GM18861 (cell line): ENCODE measurements around the gene NEMF.
"Not testable (repeated sequence)": the region's sequence is repeated elsewhere in the genome, so short reads cannot be mapped to it uniquely, and the experiment has no call there.

ENCODE experiments used
- ATAC-seq: cut with Tn5 transposase; IDR thresholded peaks from one replicate; pipeline ENCODE4 v1.9.1; 2021; ENCODE audit not compliant: unreplicated experiment

The NEMF gene

DNA sequence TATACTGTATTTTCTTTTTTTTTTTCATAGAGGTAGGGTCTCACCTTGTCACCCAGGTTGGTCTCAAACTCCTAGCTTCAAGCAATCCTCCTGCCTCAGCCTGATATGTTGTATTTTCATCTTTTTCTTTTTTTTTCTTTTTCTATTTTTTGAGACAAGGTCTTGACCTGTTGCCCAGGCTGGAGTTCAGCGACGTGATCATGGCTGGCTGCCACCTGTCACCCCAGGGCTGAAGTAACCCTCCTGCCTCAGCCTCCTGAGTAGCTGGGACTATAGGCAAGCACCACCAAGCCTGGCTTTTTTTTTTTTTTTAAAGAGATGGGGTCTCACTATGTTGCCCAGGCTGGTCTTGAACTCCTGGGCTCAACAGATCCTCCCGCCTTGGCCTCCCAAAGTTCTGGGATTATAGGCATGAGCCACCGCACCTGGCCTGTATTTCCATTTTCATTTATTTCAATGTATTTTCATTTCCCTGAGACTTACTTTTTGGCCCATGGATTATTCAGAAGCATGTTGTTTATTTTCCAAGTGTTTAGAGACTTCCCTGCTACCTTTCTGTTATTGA lies 24.1 kb upstream of the NEMF start:
- no peak for ATAC-seq

DNA sequence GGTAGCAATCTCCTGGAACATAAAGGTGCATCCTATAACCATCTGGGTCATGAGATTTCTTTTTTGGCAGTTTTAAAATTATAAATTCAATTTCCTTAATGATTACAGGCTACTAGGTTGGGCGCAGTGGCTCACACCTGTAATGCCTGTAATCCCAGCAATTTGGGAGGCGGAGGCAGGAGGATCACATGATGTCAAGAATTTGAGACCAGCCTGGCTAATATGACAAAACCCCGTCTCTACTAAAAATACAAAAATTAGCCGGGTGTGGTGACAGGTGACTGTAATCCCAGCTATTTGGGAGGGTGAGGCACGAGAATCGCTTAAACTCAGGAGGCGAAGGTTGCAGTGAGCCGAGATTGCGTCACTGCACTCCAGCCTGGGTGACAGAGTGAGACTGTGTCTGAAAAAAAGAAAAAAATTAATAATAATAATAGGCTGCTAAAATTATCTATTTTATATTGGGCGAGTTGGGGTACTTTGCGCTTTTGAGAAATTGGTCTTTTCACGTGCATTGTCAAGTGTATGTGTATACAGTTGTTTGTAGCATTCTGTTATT lies 23.1 kb upstream of the NEMF start:
- no peak for ATAC-seq

DNA sequence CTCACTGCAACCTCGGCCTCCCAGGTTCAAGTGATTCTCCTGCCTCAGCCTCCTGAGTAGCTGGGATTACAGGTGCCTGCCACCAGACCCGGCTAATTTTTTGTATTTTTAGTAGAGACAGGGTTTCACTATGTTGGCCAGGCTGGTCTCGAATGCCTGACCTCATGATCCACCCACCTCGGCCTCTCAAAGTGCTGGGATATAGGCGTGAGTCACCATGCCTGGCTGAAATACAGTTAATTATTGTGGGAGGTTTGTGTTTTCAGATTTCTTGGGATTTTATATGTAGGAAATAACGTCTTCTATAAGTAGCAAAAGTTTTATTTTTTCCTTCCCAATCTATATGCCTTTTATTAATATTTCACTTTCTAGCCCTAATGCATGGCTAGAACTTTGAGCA lies 21.0 kb upstream of the NEMF start:
- ATAC-seq: not testable (repeated sequence)

GRCh38 chr14:49870908-49871307 lies 18.3 kb upstream of the NEMF start:
- ATAC-seq: no peak

DNA sequence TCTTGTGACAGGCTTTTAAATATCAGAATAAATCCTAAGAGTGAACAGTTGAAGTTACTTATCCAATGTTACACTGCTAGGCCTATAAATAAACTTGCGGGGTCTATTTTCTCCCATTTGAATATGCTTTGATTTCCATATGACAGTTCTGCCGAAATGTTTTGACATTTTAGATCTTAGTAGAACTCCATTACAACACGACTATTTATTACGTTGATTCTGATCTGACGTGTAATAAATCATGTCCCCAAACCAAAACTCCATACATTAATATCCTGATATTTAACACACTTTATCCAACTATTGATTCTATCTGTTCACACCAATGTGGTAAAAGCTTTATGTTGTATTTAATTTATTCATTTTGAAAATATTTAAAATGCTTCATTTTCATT lies 16.1 kb upstream of the NEMF start:
- no peak for ATAC-seq

DNA sequence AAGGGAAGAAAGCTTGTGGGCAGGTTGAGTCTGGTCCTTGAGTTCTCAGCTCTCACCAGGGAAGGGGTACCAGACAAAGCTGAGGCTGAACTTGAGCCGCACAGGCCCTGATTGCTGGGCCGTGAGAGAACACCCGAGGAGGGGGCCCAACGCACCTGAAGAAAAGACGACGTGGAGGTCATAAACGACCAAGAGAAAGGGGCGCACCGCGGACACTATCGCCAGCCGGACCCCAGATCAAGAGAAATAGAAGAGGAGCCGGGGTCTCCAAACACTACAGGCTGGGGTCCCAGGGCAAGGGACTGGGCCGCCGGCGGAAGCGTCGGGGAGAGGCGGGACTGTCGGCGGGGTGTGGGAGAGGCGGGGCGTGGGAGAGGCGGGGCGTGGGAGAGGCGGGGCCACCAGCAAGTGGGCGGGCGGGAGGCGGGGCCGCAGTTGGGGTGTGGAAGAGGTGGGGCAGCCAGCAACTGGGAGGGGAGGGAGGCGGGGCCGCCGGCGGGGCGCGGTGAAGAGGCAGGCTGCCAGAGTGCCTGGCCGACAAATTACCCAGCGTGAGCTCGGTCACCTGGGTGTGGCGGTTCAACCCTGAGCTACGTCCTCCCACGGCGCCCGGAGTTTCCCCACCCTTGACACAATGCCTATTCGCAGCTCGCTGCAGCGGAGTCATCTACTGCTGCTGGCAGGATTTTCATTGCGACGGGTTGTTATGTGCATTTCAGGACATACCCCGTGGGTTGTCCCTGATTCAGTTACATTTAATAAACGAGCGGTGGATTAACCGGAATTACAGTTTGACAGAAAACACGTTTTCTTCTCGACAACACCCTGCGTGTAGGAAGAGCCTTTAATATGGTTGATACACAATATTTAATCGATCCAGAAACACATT lies 15.5 kb upstream of the NEMF start:
- peak; percentile 69 for ATAC-seq

DNA sequence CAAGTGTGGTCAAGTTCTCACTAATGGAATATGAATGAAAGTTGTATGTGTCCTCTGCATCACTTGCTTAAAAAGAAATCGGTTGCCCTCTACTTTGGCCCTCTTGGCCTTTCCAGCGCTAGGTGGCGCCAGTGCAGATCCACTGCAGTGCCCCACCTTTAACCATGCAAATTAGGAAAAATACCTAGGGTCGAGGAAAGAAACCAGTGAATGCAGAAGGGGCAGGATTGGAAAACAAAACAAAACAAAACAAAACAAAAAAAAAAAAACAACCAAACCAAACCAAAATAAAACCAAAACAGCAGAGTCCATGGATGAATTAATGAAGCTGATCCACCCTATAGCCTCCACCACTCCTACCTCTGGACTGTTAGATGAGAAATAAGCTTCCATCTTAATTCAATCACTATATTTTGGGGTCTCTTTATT lies 12.9 kb upstream of the NEMF start:
- ATAC-seq: no peak

GRCh38 chr14:49863487-49864281 lies 11.1 kb upstream of the NEMF start:
- no peak for ATAC-seq

GRCh38 chr14:49862089-49862673 lies 9.6 kb upstream of the NEMF start:
- peak; percentile 18 for ATAC-seq

- ATAC-seq: no peak
These were observed 9.1 kb upstream of the NEMF start for GRCh38 chr14:49861699-49862088.

- ATAC-seq: no peak
These were observed 8.6 kb upstream of the NEMF start for GRCh38 chr14:49860988-49861698.

DNA sequence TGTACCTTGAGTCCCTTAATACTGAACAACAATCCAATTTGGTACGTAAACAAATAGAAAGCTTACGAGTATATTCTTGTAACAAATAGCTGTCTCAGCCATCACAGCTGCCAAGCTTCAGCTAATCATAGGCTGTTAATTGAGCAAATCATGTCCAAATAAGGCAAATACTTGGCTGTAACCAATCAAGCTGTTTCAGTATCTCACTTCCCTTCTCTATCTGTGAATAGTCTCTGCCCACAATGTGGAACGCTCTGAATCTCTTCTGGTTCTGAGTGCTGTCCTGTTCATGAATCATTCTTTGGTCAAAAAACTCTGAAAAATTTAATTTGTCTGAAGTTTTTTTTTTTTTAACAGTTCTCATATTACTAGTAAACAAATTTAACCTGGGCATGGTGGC lies 5.8 kb upstream of the NEMF start:
- no peak for ATAC-seq

- ATAC-seq: no peak
These were observed 4.9 kb upstream of the NEMF start for GRCh38 chr14:49857427-49858003.

GRCh38 chr14:49853572-49854375 lies 1.2 kb upstream of the NEMF start:
- ATAC-seq: peak; percentile 47

DNA sequence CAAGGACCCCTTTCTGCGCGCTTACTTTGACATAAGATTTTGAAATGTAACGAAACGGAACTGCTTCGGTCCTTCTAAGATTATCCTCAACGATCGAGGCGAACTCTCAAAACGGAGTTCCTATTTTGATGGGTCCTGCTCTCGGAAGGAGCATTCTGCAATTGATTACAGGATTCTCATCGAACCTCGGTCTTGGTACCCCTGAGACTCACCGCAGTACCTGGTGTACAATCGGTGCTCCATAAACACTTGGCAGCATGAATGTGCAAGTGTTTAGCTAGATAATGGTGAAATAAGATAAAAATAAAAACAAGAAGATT lies 530 bp upstream of the NEMF start:
- peak; percentile 5 for ATAC-seq

DNA sequence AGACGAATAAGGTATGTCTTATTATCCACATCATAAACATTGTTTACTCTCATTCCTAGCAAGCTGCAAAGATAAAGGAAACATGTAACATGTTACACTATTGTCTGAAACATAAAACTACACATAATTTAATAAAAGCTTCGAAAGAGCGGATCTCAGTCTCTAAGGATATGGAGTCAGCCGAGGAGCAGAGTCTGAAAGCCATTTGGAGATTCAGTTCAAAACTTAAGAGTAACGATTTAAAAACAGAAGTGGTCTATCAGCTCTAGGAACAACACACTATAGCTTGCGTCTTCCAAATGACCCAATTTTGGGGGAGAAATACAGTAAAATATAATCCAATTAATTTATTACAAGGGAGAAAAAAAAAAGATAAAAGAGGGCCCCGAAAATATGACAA lies 775 bp downstream of the NEMF start:
- ATAC-seq: no peak

DNA sequence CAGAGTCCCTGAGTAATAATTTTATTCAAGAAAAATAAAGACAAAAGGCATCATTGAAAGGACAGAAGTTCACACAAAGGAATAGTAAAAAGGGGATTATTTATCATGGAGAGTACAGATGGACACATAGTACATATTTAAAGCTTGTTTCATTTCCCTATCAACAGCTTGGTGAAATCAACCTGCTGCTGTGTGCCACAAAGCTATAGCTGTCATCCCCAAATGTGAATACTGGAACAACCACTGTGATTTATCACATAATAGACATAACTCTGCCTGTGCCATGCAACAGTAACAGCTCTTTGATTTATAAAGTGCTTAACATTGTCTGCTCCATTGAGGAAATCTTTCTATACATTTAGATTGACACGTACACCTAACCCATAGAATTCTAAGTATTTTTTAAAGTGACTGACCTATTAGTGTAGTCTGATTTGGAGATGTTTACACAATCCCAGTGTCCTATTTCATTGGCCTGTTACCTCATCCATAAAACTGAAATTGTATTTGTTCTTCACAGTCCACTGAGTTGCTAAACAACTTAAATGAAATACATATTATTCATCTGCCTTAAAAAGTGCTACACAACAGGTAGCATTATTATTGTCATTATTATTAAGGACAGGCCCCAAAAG lies 3.3 kb downstream of the NEMF start:
- no peak for ATAC-seq

GRCh38 chr14:49828640-49829039 lies 23.9 kb downstream of the NEMF start:
- no peak for ATAC-seq

DNA sequence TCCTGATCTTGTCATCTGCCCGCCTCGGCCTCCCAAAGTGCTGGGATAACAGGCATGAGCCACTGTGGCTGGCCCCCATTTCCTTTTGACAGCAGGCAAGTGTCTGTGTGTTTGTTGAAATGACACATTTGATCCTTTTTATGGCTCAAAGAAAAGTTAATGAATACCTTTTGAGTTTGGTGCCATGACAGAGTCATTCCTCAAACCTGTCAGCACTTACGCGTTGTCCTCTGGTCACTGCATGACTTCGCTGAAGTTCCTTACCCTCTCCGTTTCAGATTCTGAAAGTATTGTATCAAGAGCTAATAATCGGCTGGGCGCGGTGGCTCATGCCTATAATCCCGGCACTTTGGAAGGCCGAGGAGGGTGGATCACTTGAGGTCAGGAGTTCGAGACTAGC lies 32.4 kb downstream of the NEMF start:
- ATAC-seq: no peak
